ENCODE data around the gene PCDHA8.
"Not testable (repeated sequence)": the region's sequence is repeated elsewhere in the genome, so short reads cannot be mapped to it uniquely, and the experiment has no call there.

DNA sequence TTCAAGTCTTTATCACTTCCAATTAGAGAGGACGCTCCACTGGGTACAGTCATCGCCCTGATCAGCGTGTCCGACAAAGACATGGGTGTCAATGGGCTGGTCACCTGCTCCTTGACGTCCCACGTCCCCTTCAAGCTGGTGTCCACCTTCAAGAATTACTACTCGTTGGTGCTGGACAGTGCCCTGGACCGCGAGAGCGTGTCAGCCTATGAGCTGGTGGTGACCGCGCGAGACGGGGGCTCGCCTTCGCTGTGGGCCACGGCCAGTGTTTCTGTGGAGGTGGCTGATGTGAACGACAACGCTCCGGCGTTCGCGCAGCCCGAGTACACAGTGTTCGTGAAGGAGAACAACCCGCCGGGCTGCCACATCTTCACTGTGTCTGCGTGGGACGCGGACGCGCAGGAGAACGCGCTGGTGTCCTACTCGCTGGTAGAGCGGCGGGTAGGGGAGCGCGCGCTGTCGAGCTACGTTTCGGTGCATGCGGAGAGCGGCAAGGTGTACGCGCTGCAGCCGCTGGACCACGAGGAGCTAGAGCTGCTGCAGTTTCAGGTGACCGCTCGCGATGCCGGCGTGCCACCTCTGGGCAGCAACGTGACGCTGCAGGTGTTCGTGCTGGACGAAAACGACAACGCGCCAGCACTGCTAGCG lies 32.6 kb upstream of the PCDHA8 start:
- TF ChIP-seq, protein P1, sequence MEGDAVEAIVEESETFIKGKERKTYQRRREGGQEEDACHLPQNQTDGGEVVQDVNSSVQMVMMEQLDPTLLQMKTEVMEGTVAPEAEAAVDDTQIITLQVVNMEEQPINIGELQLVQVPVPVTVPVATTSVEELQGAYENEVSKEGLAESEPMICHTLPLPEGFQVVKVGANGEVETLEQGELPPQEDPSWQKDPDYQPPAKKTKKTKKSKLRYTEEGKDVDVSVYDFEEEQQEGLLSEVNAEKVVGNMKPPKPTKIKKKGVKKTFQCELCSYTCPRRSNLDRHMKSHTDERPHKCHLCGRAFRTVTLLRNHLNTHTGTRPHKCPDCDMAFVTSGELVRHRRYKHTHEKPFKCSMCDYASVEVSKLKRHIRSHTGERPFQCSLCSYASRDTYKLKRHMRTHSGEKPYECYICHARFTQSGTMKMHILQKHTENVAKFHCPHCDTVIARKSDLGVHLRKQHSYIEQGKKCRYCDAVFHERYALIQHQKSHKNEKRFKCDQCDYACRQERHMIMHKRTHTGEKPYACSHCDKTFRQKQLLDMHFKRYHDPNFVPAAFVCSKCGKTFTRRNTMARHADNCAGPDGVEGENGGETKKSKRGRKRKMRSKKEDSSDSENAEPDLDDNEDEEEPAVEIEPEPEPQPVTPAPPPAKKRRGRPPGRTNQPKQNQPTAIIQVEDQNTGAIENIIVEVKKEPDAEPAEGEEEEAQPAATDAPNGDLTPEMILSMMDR (IDR thresholded peaks at IDR 0.05), result not testable (repeated sequence)
- TF ChIP-seq POLR2A (IDR thresholded peaks at IDR 0.05), result not testable (repeated sequence)
